CD1c-positive myeloid dendritic cell (primary cell): ENCODE measurements around the gene TBKBP1.
"Not testable (repeated sequence)": the region's sequence is repeated elsewhere in the genome, so short reads cannot be mapped to it uniquely, and the experiment has no call there.

Experiments
- DNase-seq: peaks from one replicate; pipeline ENCODE4 v3.0.0-alpha.2; 2016; ENCODE audit errors: extremely low spot score

Gene TBKBP1

DNA sequence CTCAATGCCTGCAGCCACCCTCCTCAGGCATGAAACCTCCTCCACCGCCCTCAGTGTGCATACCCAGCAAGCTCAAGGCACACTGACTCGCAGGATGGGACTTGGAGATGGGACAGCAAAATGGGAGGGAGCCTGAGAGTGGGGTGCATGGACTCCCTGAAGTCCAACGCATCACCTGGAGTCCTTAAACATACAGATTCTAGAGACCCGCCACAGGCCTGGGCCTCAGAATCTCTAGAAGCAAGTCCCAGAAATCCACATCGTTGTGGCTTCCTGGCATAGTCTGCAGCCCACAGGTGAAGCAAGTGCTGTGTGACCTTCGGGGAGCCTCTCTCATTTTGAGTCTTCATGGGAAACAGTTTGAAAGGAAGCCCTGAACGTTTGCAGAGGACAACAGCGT lies 35.5 kb downstream of the TBKBP1 start:
- DNase-seq, result no peak

DNA sequence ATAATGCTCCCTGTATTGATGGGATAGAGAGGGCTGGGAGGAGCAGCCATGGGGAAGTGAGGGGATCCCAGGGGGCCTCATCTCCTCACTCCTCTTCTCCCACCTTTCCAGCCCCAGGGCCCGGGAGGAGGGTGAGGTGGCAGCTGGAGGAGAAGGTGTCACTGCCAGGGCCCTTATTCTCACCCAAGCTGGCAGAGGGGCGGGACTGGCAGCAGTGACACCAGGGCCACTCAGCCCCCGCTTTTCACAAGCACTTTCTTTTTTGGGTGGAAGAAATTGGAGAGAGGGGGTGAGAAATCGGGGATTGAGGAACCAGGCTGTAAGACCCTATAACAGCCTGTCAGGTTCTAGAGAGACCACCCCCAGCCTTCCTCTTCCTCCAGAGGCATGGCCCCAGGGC lies 36.7 kb downstream of the TBKBP1 start:
- no peak for DNase-seq

DNA sequence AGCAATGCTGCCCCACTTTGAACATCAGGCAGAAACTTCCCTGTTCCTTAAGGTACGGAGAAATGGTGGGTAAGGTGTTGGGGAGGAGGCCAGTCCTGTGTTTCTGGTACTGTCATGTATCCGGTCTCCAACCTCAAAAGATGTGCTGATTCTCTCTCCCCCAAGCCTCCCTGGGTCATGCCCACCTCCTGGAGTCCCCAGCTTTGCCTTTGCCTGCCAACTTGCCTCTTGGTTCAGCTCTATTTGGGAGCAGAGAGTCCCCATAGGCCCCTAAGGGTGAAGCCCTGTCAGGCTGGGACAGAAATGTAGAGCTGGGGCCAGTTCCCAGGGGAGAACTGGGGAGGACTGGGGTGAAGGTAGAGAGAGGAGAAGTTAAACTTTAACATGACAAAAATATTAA lies 37.4 kb downstream of the TBKBP1 start:
- DNase-seq, result no peak

DNA sequence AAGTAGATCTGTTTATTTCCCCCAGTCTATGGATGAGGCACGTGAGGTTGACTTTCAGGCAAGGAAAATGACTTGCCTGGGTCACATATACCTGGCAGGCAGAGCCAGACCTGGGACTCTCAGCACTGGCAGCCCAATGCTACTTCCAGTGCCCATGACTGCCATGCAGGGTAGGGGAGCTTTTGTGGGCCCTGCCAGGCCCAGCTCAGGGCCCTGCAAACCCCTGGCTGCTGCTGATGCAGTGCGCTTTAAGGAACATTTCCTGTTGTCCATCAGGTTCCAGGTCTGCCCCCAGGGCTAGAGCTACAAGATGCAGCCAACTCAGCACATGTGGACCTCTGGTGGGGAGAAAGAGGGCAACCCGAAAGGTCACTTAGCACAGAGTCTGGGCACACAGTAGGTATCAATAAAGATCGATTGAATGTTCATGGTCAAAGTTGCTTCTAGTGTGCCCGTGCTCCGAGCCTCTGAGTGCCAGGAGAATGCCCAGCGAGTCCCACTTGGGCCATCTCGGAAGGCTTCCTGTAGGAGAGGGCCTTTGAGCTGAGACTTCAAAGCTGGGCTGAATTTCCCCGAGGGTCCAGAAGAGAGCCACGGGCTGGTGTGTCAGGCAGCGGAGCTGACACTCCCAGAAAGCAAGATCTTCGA lies 38.6 kb downstream of the TBKBP1 start:
- DNase-seq, result no peak

DNA sequence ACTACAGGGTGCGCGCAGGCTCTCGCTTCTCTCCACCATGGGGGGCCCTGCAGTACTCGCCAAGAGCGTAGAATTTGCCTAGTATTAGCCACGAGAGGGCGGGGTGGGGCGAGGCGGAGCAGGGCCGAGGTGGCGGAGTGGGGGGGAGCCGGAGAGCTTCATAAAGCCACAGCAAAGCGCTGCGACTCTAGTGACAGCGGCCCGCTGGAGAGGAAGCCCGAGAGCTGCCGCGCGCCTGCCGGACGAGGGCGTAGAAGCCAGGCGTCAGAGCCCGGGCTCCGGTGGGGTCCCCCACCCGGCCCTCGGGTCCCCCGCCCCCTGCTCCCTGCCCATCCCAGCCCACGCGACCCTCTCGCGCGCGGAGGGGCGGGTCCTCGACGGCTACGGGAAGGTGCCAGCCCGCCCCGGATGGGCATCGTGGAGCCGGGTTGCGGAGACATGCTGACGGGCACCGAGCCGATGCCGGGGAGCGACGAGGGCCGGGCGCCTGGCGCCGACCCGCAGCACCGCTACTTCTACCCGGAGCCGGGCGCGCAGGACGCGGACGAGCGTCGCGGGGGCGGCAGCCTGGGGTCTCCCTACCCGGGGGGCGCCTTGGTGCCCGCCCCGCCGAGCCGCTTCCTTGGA lies 39.2 kb downstream of the TBKBP1 start, which contains the start of gene TBX21:
Gene TBX21 (plus strand): TSS at position 190 of the 627 bp plus-strand sequence. CDS start 219 bp downstream, at position 409.
- DNase-seq, result peak; percentile 88

DNA sequence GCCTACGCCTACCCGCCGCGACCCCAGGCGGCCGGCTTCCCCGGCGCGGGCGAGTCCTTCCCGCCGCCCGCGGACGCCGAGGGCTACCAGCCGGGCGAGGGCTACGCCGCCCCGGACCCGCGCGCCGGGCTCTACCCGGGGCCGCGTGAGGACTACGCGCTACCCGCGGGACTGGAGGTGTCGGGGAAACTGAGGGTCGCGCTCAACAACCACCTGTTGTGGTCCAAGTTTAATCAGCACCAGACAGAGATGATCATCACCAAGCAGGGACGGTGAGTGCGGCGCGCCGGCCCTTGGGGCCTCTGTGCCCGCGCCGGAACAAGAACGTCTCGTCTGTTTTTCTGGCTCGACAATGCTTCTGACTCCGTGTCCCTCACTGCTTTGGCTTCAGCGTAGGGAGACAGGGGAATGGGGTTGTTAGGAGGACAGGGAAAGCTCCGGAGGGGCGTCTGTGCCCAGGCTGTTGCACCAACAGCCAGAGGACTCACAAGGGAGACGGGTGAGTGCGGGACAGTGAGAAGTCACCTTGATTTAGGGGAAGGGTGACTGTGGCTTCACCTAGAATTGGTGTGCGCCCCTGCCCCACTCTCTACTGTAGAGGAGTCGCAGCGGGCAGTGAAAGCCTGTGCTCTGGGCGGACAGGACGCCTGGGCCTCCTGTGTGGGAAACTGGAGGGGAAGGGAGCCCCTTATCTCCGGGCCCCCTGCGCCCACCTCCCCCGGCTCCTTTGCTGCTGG lies 39.9 kb downstream of the TBKBP1 start:
- DNase-seq, result no peak

DNA sequence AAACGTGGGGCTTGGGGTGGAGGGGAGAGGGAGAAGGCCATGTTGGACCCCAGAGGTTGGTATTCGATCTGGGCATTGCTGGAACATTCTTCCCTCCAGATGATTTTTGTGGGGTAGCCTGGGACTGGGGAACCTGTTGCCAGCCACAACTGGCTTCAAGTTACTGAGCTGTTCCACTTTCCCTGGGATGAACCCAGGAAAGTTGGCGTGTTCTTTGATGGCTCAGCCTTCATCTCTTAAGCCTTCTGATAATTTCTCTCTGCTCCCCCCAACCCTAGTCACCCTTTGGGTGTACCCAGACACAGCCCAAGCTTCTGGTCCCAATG lies 41.1 kb downstream of the TBKBP1 start:
- no peak for DNase-seq

DNA sequence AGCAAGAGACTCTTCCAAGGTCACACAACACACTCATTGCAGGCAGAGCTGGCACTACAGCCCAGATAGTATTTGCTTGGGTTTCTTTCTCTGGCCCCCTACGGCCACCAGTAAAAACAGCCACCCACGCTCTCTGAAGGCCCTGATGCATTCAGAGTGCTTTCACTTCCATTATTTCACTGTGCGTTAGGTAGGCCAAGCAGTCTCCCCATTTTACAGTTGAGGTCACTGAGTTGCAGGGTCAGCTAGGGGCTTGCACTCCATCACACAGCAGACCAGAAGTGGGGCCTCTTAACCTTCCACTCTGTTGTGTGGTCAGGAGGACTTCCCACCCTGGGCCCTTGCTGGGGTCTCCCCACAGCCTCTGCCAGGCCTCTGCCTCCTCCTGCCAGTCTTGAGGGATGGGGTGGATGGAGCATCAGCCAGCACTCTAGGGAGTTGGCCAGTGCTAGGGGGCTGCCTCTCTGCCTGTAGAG lies 41.6 kb downstream of the TBKBP1 start:
- DNase-seq, result peak; percentile 57

DNA sequence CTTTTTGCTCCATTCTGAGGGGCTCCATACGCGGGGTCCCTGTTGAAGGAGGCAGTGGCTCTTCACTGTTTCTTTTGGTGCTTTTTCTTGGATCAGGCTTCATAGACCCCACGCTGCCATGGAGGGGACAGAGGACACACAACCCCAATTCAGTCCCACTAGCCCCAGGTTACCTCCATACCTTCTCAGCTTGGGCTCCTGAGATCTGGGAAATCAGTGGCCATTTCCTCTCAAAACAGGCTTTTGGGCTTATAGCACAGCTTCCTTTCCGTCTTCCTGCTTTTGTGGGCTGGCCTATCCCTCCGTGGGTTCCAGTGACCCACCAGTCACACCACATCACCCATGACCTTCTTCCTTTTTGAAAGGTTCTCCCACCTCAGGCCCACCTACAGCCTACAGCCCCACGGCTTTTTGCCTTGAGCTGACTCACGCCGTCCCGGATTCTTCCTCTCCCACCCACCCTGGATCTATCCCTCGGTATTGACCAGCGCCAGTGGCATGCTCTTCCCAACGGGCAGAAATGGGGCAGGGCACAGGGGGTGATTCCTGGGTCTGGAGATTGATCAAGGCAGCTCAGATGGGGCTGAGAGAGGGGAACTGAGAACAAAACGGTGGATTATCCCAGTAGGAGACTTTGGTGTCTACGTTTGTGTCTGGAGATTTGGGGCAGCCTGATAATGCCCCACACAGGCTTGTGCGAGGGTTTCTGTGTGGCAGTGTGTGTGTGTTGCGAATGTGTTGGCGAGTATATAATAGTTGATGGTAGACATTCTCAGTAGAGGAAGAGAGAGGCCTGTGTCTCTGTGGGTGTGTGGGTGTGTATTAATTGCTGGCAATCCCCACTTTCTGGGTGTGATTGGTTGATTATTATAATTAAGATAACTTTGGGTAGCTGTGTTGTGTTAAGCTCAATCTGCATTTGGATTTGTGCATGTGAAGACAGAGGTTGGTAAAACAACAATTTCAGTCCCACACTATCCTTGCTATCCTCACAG lies 42.8 kb downstream of the TBKBP1 start:
- DNase-seq, result no peak

DNA sequence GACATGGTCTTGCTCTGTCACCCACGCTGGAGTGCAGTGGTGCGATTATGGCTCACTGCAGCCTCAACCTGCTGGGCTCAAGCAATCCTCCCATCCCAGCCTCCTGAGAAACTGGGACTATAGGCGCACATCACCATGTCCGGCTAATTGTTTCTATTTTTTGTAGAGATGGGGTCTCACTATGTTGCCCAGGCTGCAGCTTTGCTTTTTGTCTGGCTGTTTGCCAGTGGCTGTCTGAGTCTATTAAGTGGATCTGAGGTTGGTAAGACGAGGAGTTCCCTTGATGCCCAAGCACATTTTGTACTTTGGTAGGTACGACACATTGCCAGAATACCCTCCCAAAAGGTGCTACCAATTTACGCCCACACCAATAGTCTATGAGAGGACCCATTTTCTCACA lies 44.2 kb downstream of the TBKBP1 start:
- DNase-seq, result no peak

DNA sequence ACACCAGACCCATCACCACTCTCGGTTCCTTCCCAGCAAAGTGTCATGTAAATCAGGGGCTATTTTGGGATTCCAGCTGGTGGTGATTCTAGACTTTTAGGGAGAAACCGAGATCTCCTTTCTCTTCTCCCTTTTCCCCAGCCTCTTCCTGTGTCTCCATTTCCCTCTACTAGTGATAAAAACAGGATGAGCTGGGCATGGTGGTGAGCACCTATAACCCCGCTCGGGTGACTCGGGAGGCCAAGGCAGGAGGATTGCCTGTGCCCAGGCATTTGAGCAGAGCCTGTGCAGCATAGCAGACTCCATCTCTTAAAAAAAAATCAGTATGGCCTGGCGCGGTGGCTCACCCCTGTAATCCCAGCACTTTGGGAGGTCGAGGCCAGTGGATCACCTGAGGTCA lies 45.2 kb downstream of the TBKBP1 start:
- DNase-seq, result no peak

DNA sequence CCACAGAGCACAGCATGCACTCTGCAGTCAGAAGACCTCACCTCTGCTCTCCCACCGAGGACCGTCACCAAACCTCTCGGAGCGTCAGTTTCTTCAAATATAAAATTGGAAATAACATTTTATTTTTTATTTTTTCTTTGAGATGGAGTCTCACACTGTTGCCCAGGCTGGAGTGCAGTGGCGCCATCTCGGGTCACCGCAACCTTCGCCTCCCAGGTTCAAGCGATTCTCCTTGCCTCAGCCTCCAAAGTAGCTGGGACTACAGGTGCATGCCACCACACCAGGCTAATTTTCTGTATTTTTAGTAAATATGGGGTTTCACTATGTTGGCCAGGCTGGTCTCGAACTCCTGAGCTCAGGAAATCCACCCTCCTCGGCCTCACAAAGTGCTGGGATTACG lies 46.0 kb downstream of the TBKBP1 start:
- not testable (repeated sequence) for DNase-seq

DNA sequence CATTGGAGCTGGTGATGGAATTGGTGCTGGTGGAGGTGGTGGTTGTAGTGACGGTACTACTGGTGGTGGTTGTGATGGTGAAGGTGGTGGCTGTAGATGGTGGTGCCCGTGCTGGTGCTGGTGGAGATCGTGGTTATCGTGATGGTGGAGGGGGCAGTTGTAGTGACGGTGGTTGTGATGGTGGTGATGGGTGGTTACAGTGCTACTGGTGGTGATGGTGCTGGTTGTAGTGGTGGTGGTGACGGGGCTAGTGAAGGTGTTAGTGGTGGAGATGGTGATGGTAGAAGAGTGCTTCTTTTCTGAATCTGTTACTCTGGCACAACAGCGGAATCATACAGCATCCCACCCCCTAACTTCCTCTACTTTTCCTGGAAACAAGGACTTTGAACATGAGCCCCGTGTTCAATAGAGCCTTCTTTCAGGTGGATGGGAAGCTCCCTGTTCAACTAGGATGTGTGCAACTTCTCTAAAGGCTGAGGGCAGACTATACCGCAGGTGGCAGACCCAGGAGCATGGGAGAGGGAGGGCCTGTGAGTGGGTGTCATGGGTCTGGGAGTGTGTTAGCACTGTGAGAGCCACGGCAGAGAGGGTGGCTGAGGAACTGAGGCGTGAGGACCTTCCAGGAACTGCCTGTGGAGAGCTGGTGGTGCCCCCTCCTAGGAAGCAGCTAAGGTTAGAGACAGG lies 47.3 kb downstream of the TBKBP1 start:
- no peak for DNase-seq

DNA sequence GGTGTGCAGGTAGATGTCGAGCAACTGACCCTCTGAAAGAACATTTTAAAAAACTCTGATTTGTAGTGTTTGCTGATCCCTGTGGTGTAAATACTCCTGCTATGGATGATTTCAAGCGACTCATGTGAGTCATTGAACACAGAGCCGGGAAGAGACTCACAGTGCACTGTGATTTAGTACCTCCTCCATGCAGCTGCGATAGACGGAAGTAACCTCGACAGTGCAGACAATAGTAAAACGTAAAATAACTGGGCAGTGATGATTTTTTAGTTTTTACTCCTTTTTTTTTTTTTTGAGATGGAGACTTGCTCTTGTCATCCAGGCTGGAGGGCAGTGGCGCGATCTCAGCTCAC lies 47.8 kb downstream of the TBKBP1 start:
- no peak for DNase-seq

DNA sequence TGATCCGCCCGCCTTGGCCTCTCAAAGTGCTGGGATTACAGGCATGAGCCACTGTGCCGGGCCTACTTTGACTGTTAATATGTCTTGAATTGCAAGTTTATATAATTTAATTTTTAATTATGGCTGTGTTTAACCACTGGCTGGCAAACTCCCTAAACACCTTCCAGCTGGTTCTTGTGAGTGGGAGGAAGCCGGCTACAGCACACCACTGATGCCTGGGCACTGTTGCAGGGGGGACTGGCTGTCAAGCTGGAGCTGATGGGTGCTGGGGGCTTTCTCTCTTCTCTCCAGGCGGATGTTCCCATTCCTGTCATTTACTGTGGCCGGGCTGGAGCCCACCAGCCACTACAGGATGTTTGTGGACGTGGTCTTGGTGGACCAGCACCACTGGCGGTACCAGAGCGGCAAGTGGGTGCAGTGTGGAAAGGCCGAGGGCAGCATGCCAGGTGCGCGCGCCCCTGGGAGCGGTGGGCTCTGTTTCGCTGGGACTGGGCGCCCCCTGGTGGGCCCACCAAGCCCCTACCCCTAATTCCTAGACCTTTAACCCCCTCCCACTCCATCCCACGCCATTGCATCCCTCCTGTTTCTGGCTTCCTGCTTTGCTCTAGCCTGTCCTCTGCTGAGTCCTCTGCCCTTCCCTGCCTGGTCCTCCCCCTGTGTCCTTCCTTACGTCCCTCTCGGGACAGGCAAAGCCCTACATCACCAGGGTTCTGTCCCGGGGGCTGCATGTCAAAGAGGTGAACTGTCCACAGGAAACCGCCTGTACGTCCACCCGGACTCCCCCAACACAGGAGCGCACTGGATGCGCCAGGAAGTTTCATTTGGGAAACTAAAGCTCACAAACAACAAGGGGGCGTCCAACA lies 48.6 kb downstream of the TBKBP1 start:
- DNase-seq, result no peak

DNA sequence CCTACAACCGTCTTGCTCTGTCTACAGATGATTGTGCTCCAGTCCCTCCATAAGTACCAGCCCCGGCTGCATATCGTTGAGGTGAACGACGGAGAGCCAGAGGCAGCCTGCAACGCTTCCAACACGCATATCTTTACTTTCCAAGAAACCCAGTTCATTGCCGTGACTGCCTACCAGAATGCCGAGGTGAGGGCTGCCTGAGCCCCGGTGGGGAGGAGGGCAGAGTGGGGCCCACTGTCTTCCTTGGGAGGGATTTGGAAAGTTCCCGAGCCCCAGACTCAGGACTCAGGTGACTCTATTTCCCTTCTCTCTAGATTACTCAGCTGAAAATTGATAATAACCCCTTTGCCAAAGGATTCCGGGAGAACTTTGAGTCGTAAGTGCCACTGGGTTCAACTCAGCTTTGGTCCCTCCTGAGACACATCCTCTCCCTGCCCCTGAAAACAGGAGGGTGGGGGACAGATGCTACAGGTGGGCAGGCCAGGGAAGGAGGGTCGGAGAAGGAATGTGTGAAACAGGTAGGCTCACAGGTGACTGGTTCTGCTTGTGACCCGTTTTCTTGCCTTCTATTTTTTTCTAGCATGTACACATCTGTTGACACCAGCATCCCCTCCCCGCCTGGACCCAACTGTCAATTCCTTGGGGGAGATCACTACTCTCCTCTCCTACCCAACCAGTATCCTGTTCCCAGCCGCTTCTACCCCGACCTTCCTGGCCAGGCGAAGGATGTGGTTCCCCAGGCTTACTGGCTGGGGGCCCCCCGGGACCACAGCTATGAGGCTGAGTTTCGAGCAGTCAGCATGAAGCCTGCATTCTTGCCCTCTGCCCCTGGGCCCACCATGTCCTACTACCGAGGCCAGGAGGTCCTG lies 50.4 kb downstream of the TBKBP1 start:
- no peak for DNase-seq

DNA sequence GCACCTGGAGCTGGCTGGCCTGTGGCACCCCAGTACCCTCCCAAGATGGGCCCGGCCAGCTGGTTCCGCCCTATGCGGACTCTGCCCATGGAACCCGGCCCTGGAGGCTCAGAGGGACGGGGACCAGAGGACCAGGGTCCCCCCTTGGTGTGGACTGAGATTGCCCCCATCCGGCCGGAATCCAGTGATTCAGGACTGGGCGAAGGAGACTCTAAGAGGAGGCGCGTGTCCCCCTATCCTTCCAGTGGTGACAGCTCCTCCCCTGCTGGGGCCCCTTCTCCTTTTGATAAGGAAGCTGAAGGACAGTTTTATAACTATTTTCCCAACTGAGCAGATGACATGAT lies 51.0 kb downstream of the TBKBP1 start:
- DNase-seq, result no peak

DNA sequence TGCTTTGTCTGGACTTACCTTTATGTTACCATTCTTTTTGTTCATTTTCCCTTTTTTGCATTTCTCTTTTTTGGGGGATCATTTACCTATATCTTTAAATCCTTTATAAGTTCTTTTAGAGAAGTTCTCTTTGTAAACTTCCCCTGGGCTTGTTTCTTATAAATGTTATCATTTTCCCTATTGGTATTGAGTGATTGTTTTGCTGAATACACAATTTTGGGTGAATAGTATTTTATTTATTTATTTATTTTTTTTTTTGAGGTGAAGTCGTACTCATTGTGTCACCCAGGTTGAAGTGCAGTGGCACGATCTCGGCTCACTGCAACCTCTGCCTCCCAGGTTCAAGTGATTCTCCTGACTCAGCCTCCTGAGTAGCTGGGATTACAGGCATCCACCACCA lies 57.5 kb downstream of the TBKBP1 start:
- DNase-seq, result no peak

DNA sequence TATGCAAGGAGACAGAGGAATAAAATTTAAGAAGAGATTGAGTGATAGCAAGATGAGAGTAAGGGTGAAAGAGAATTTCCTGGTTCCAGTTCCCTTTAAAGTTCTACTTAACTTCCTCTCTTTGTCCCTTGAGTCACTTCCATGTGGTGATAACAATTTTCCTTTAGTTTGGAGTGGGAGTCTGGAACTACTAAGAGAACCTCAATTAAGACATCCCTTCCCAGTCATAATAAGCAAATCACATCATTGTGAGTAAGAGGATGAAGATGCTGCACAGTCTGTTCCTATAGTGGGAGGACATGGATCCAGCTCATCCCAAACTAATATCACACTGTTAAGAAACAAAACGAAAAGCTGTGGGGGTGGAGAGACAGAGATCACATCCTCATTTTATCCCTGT lies 63.4 kb downstream of the TBKBP1 start:
- DNase-seq, result peak; percentile 87
